ENCODE measurements around the gene RTP1.

Gene RTP1

DNA sequence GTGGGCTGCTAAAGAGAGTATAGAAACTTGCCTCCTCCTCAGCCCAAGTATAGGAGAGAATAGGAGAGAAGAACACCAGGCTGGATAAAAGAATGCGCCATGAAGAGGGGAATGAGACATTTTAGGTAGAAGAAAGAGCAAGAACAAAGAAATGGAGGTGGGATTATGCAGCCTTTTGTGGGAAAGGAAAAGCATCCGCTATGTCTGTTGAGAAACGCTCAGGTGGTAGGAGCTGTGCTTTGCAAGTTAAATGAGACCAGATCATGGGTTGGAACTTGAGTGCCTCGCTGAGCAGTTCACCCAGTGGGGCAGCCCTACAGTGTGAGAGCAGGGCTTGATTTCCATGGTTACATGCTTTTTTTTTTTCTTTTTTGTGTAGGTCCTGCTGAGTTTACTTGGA lies 11.5 kb upstream of the RTP1 start:
- H3K4me3 ChIP-seq (ENCODE audit: low read depth, low read length) = no peak overlapping the region
- DNase-seq (ENCODE audit: low read depth) = no peak
- TF ChIP-seq CTCF (IDR thresholded peaks at IDR 0.05; ENCODE audit: insufficient read depth, low read depth, low read length, missing control alignments) = no peak

DNA sequence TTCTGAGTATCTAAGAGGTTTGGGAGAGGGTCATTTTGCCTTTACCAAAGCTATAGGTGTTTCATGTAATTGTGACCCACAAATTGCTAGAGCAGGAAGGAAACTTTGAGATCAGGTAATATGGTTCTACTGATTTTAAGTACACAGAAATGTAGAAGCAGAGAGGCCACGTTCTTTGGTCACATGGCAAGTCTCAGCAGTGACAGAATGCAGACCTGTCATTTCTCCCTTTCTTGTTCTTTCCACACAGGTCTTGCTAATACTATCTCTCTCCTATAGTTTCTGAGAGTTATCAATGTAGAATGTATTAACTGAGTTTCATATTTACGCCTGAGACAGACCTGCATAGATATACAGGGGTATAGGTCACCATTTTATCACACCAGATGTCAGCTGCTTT lies 10.9 kb upstream of the RTP1 start:
- no peak for DNase-seq (ENCODE audit: low read depth)
- no peak for TF ChIP-seq CTCF (IDR thresholded peaks at IDR 0.05; ENCODE audit: insufficient read depth, low read depth, low read length, missing control alignments)
- no peak overlapping the region for H3K4me3 ChIP-seq (ENCODE audit: low read depth, low read length)

DNA sequence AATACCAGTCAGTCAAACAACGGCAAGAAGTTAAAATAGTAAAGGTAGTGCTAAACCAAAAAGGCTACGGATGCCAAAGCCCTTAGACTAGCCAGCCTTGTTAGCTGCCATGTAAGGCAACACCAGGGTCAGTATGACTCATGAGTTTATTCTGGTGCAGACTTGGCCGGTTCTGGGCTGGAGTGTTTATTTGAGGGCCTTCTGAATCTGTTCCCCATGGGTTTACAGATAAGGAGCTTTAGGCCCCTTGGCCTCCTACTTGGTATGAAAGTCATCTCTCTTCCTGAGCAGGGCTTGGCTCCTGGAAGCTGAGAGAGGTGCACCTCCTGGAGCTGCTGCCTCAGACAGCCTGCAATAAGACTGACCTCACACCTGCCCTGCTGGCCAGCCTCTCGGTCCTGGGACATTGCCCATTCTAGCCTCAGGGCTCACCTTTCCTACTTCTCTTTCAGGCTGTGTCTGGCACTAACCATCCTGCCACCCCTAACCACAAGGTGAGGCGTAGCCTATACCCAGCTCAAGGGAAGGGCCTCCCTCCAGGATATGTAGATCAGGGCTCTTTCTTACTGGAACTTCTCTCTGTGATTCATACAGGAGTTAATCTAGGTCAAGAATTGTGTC lies 10.4 kb upstream of the RTP1 start:
- peak; percentile 23 for DNase-seq (ENCODE audit: low read depth)
- no peak for TF ChIP-seq CTCF (IDR thresholded peaks at IDR 0.05; ENCODE audit: insufficient read depth, low read depth, low read length, missing control alignments)
- no peak overlapping the region for H3K4me3 ChIP-seq (ENCODE audit: low read depth, low read length)

DNA sequence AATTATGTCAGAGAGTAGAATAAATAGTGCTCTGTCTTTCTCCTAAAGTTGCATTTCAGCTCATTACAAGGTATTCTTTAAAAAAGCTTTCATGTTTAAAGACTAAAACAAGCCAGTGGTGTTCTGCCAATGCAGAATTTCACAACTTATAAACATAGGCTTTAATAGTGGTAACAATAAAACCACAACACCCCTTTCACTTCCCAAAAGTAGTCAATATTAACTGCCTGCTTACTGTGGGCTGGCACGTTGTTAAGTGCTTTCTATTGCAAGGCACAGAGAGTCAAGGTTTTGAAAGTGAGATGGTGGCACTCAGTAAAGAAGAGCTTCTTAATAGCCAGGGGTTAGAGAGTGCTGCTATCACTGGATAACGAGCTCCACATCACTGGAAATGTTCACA lies 8.4 kb upstream of the RTP1 start:
- no peak for TF ChIP-seq CTCF (IDR thresholded peaks at IDR 0.05; ENCODE audit: insufficient read depth, low read depth, low read length, missing control alignments)
- H3K4me3 ChIP-seq (ENCODE audit: low read depth, low read length) = no peak overlapping the region
- DNase-seq (ENCODE audit: low read depth) = no peak

GRCh38 chr3:187191271-187191670 lies 6.0 kb upstream of the RTP1 start:
- no peak for TF ChIP-seq CTCF (IDR thresholded peaks at IDR 0.05; ENCODE audit: insufficient read depth, low read depth, low read length, missing control alignments)
- no peak for DNase-seq (ENCODE audit: low read depth)

DNA sequence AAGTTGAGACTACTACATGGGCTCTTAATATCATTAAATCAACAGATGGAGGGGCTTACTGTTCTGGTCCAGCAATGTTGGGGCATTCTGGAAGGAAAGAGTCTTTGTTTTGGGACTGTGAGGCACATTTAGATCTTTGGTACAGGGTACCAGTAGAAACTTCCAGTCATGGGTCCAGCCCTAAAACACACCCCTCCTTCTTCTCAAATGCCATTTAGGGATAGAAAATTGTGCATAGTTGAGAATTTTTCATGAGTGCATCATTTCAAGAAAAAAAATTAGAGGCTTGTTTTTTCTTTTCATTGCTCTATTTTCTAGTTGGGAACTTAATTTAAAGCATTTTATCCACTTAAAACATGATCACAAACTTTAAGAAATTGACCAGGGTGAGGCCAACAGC lies 4.1 kb upstream of the RTP1 start:
- H3K4me3 ChIP-seq (ENCODE audit: low read depth, low read length) = no peak overlapping the region
- no peak for DNase-seq (ENCODE audit: low read depth)
- TF ChIP-seq CTCF (IDR thresholded peaks at IDR 0.05; ENCODE audit: insufficient read depth, low read depth, low read length, missing control alignments) = no peak

More at GRCh38 chr3:187191271-187191670, 6.0 kb upstream of the RTP1 start:
- H3K4me3 ChIP-seq (ENCODE audit: low read depth, low read length) = no peak overlapping the region

Measured in GM12865 (cell line).